A204.1 (cell line): Measurements from ENCODE around the gene TMEM141.
"Not testable (repeated sequence)": the region's sequence is repeated elsewhere in the genome, so short reads cannot be mapped to it uniquely, and the experiment has no call there.

Experiments
- FAIRE-seq: peaks from 2 replicates; lab custom pipeline; 2012; peaks lifted over from hg19 to GRCh38; lab: Jason Lieb, UNC

TMEM141 gene

GRCh38 chr9:136833381-136834048, 42.4 kb downstream of the TMEM141 start:
- FAIRE-seq: not testable (repeated sequence)

DNA sequence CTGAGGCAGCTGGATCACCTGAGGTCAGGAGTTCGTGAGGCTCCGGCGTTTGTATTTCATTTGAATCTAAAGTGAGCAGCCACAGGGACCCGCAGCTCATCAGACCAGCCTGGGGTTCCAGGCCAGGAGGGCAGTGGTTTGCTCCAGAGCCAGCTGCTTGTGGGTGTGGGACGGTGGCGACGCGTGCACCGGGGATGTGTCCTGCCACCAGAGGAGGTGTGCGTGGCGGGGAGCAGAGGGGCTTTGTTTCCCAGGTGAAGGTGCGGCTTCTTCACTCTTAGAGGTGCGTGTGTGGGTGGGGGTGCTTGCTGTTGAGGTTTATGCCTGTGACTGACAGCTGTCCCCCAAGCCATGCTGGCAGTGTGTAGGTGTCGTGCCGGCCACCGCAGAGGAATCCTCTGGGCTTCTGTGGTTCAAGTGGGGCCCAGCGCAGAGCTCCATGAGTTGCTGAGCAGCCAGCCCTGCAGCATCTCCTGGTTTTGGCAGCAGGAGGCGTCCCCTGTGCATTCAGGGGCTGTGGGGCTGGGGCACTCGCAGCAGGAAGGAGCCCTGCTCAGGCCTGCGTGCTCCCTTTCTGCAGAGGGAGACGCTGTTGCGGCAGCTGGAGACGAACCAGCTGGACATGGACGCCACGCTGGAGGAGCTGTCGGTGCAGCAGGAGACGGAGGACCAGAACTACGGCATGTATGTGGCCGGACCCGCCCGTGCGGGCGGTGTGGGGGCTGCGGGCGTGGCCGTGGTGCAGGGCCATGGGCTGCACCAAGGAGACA, 44.2 kb downstream of the TMEM141 start:
- FAIRE-seq: no peak

DNA sequence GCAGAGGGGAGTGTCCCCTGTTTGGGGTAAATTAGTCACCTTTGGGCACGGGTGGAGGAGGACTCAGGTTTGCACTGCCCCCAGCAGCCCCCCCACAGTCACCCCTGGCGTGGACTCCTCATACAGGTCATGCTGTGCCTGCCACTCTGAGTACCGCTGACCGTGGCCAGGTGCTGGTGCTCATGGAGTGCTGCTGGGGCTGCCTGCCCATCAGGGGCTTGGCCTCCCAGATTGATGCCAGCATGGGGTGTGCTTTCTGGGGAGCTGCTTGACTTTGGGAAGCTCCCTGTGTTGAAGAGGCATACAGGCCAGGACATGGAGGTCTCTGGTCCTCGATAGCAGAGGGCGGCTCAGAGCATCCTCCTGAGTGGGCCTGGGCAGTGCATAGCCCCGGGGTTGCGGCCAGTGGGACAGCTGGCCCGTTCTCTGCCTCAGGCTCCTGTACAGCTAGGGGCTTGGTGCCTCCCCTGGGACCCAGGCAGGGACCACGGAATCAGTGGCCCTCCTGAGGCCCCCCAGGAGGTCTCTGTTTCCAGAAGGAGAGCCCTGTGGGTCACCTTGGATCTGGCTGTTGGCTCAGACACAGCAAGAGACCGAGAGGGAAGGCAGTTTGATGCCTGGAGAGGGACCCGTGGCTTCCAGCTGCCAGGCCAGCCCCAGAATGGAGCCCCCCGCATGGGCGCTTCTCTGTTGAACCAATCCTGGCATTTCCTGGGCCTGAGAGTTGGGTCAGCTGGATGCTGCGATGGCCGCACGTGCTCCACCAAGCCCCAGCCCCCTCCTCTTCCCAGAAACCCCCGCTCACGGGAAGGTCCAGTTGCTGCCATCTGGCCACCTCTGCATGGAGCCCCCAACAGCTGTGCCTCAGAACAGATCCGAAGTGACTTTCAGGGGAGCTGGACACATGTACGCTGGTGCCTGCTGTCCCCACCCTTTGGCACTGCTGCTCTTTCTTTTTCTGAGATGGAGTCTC, 45.1 kb downstream of the TMEM141 start:
- no peak for FAIRE-seq

GRCh38 chr9:136837146-136837855, 46.2 kb downstream of the TMEM141 start:
- no peak for FAIRE-seq

- not testable (repeated sequence) for FAIRE-seq
Observed at GRCh38 chr9:136837856-136838277, 46.7 kb downstream of the TMEM141 start.

- FAIRE-seq: no peak
Observed at GRCh38 chr9:136838314-136839228, 47.4 kb downstream of the TMEM141 start.

DNA sequence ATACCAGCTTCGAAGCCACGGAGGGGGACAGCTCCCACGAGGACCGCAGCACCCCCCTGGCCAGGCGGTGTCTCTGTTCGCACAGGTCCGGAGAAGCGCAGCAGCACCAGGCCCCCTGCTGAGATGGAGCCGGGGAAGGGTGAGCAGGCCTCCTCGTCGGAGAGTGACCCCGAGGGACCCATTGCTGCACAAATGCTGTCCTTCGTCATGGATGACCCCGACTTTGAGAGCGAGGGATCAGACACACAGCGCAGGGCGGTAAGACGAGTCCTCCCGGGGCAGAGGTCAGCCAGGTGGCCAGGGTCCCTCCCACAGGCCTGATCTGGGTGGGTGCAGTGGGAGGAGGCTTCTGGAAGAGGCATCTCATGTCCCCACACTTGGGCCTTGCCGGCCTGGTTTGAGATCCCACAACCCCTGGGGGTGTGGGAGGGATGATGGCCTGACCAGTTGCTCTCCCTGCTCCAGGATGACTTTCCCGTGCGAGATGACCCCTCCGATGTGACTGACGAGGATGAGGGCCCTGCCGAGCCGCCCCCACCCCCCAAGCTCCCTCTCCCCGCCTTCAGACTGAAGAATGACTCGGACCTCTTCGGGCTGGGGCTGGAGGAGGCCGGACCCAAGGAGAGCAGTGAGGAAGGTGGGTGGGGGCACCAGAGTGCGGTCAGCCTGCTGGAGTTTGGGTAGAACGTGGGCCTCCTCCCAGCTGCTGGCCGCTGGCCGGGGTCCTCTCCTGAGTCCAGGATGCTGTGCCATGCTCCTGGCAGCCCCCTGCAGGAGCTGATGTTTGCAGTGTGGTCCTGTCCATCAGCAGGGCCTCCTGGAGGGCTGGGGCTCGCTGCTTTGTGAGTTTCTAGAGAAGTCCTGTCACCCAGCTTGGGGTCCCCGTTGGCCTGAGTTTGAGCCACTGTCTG, 48.3 kb downstream of the TMEM141 start:
- FAIRE-seq: no peak

DNA sequence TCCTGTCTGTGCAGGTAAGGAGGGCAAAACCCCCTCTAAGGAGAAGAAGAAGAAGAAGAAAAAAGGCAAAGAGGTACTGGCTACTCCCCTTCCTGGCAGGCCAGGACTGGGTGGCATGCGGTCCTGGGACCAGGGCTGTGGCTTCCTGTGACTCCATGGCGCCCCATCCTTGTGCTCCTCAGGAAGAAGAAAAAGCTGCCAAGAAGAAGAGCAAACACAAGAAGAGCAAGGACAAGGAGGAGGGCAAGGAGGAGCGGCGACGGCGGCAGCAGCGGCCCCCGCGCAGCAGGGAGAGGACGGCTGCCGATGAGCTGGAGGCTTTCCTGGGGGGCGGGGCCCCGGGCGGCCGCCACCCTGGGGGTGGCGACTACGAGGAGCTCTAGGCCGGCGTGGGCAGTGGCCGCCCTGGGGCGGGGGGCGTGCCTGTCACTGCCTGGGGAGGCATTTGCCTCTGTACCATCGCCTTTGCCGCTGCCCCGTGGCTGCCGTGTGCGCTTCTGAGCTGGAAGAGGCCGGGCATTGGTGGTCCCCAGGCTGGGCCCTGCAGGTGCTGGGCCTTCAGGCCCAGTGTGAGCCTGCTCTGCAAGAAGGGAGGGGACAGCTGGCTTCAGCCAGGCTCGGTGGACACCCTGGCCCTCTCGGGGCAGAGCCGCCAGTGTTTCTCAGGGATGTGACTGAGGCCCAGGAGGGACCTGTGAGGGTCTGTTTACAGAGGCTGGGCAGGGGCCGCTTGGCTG, 49.2 kb downstream of the TMEM141 start:
- FAIRE-seq: no peak

DNA sequence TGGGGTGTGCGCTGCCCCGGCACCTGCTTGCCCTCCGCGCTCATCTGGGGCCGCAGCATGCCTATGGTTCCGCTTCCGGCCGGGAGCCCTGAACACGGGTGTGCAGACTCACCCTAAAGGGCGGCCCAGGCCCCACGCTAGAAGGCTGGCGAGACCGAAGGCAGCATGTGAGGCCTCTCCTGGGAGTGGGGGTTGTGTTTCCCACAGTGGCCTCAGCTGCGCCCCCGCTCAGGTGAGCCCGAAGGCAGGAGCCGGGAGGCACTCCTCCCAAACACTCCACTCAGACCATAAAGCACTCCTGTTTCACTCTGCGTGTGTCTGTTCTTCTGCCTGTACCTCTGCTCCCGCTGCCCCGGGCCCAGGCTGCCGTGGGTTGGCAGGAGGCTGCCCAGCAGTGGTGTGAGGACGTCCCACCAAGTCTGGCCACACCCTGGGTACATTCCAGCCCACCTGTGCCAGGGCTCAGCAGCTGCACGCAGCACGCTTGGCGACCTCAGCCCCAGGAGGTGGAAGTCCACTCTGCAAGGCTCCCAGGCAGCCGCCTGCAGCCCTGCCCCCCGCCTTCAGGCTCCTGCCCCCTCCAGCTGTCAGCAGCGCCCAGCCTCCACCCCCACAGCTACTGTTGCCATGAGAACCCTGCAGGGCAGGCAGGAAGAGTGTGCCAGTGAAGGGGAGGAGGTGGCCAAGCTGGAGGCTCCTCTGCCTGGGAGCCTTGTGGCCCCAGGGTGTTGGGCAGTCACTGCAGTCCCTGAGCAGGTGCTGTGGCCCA, 49.9 kb downstream of the TMEM141 start:
- no peak for FAIRE-seq

- not testable (repeated sequence) for FAIRE-seq
Observed at GRCh38 chr9:136841646-136842379, 50.7 kb downstream of the TMEM141 start.

DNA sequence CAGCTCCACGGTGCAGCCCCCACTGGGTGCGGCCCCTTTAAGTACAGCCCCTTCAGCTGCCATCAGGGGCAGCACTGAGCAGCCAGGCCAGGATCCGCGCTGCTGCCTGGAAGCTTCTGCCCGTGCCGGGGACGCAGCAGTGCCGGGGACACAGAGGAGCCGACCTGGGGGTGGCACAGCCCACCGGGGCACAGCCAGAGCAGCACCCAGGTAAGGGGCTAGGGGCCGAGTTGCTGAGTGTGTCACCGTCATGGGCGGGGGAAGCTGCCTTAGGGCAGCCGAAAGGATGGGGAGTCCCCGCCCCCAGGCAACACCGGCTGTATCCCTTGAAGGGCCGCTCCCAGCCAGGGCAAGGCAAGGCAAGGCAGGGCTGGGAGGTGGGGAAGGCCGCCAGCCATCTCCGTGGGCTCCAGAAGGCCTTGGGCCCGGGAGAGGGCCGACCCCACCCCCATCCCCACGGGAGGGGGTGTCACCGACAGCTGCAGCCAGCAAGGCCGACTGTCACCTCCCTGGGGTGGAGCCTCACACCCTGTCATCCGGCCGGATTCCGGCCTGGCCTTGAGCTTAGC, 51.3 kb downstream of the TMEM141 start, which contains the start of gene AJM1:
Gene AJM1 (plus strand): TSS at position 99 of the 569 bp plus-strand sequence. CDS start 1,937 bp downstream, outside the sequence.
- FAIRE-seq: not testable (repeated sequence)
